ENCODE results near the gene CDK5RAP2.

GRCh38 chr9:120568816-120569215, 11.2 kb downstream of the CDK5RAP2 start:
- TF ChIP-seq POLR2A (IDR thresholded peaks at IDR 0.05) (no peak), CTCF (IDR thresholded peaks at IDR 0.05) (no peak)
